ENCODE measurements around the gene INTS11.

INTS11 gene

DNA sequence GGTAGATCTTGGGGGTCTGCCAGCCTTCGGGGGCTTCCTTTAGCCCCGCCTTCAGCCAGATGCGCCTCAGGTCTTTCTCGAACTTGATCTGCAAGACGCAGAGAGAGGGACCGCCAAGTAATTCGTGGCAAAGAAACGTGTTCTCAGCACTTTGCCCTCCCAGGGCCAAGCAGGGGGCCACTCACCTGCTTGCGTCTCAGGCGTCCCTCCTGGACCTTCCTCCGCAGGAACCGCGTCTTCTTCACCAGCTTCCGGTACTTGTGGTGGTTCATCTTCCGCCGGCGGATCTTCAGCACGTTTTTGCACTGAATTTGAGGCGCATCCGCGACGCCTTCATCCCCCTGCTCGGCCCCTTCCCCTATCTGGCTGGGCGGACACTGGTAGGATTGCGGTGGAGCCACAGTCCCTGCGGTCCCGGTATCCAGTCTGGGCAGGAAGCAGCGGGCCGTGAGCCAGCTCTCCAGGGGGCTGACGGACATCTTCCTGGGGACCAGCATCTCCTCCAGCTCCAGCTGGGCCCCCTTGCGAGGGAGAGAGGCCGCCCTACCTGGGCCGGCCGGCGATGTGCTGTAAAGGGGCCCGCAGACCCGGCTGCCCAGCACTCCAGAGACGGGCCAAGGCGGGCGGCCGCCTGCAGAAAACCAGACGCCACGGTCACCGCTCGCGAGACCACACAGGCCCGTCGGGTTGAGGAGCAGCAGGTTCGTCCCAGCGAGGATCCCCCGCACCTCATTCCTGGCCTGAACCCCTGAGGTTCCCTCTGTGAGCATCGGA, 49.5 kb upstream of the INTS11 start:
- TF ChIP-seq GLIS1 (tag by site-specific recombination; IDR thresholded peaks at IDR 0.05): peak; percentile 71
- no peak for TF ChIP-seq ZNF184 (tag by site-specific recombination; IDR thresholded peaks at IDR 0.05)
- Histone ChIP-seq H3K27ac (ENCODE audit: extremely low read depth, low read depth, low read length) (peak overlapping the region; percentile 89), H3K36me3 (ENCODE audit: control insufficient read depth in 2 of 2, insufficient read depth in 1 of 2, low read length in 2 of 2) (peaks cover 0 to 44% of the 10 kb centered on the region in 2 experiments; a peak in 2 of 3 replicates), H3K9me3 (ENCODE audit: control insufficient read depth, insufficient read depth, low read depth, low read length) (no peaks in the 10 kb centered on the region), H3K4me3 (ENCODE audit: low read depth, low read length) (peak overlapping the region; percentile 93), H3K4me1 (ENCODE audit: control insufficient read depth, insufficient read depth, low read length) (peaks cover 4% of the 10 kb centered on the region; the same call in 1 of the 2 replicates)
- ChIA-PET CTCF (interaction anchor here (0.7 to 2.8 kb wide), 4 partner anchors 12 to 67 kb away, joined by 3 to 18 read pairs (median 4); no protein-coding TSS in a partner anchor), POLR2A (interaction anchor here (1.1 to 1.2 kb wide), 2 partner anchors 22 to 25 kb away, joined by 3 read pairs; partner anchors contain the start of gene CCNL2)

DNA sequence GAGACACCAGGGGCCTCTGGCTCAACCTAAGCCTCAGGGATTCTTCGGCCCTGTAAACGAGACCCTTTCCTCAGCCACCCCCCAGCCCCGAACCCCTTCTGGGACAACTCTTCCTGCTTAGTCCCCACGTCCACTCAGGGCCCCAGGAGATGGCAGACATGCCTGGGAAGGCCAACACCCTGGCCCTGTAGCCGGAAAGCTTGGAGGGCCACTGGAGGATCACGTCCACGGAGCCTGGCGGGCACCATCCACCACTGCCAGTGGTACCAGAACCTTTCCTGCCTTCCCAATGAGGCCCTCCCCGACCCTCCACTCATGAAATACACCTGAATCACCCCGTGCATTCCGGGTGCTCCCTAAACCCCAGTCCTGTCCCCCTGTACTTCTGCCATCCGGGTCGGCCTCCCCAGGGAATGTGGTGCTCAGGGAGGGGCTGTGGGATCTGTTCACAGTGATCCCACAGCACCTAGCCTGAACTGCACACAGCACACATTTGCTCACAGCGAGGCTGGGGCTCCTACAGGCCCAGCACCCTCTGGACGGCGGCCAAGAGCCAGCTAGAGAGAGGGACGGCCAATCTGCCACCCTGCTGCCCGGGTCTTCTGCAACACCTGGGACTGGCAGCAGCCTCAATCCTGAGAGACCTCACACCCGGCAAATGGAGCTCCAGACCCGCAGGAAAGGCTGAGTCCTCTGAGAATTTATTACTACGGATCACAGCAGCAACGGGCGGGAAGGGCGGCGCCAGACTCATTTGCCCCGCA, 48.8 kb upstream of the INTS11 start:
- Histone ChIP-seq H3K36me3 (ENCODE audit: control insufficient read depth in 2 of 2, insufficient read depth in 1 of 2, low read length in 2 of 2) (peaks cover 0 to 44% of the 10 kb centered on the region in 2 experiments; a peak in 2 of 3 replicates), H3K27ac (ENCODE audit: extremely low read depth, low read depth, low read length) (no peak overlapping the region; the same call in 1 of the 2 replicates), H3K4me1 (ENCODE audit: control insufficient read depth, insufficient read depth, low read length) (peaks cover 4% of the 10 kb centered on the region; the same call in 1 of the 2 replicates), H3K9me3 (ENCODE audit: control insufficient read depth, insufficient read depth, low read depth, low read length) (no peaks in the 10 kb centered on the region), H3K4me3 (ENCODE audit: low read depth, low read length) (no peak overlapping the region; the same call in 1 of the 2 replicates)
- TF ChIP-seq, protein P1, sequence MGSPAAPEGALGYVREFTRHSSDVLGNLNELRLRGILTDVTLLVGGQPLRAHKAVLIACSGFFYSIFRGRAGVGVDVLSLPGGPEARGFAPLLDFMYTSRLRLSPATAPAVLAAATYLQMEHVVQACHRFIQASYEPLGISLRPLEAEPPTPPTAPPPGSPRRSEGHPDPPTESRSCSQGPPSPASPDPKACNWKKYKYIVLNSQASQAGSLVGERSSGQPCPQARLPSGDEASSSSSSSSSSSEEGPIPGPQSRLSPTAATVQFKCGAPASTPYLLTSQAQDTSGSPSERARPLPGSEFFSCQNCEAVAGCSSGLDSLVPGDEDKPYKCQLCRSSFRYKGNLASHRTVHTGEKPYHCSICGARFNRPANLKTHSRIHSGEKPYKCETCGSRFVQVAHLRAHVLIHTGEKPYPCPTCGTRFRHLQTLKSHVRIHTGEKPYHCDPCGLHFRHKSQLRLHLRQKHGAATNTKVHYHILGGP (tag by site-specific recombination; IDR thresholded peaks at IDR 0.05): no peak
- TF ChIP-seq, protein P2, sequence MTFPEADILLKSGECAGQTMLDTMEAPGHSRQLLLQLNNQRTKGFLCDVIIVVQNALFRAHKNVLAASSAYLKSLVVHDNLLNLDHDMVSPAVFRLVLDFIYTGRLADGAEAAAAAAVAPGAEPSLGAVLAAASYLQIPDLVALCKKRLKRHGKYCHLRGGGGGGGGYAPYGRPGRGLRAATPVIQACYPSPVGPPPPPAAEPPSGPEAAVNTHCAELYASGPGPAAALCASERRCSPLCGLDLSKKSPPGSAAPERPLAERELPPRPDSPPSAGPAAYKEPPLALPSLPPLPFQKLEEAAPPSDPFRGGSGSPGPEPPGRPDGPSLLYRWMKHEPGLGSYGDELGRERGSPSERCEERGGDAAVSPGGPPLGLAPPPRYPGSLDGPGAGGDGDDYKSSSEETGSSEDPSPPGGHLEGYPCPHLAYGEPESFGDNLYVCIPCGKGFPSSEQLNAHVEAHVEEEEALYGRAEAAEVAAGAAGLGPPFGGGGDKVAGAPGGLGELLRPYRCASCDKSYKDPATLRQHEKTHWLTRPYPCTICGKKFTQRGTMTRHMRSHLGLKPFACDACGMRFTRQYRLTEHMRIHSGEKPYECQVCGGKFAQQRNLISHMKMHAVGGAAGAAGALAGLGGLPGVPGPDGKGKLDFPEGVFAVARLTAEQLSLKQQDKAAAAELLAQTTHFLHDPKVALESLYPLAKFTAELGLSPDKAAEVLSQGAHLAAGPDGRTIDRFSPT (tag by site-specific recombination; IDR thresholded peaks at IDR 0.05): peak; percentile 21; the same call in 1 of the 2 replicates
- no peak for TF ChIP-seq ZNF302 (tag by site-specific recombination; IDR thresholded peaks at IDR 0.05; ENCODE audit: low read depth)
- ChIA-PET POLR2A (interaction anchor here (1.2 kb wide), 1 partner anchor 26 kb away, joined by 3 read pairs; the partner anchor contains the start of gene CCNL2), CTCF (interaction anchor here (0.7 to 2.8 kb wide), 8 partner anchors 13 to 68 kb away, joined by 3 to 18 read pairs (median 4); no protein-coding TSS in a partner anchor)

DNA sequence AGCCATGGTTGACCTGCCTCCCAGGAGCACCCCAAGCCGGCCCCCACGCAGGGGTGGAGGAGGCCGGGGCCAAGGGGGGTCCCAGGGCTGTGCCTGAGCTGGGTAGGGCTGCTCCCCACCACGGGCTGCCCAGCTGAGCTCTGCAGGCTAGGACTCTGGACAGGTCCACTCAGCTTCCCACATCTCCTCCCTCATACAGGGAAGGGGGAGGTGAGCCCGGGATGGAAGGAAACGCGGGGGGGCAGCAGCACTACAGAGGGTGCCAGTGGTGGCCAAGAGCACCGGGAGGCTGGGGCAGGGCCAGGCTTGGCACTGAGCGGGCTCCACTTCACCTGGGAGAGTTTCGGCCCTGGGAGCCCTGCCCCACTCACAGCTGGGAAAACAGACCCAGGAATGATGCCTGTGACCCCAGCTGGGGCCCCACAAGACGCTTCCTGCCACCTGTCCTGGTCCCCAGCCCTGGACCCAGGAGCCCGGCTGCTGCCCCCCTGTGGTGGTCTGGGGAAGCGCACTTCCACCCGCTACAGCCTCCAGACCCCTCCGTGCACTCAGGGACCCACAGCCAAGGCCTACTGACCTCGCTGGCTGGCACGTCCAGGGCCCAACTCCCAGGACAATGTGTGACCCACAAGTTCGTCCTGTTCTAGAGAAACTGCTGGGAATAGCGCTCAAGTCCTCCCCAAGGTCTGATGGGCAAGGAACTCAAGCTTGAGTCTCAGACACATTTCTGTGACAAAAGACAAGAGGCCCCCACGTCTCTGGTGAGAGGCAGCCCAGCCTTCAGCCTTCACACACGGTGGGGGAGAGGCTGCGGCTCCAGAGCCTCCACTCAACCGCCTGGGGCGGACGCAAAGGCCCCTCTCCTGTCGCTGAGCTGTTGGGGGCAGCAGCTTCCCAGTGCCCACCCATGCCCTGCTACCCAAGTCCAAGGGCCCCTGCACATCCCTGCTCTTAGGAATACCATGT, 47.6 kb upstream of the INTS11 start:
- H3K36me3 ChIP-seq (ENCODE audit: control insufficient read depth in 2 of 2, insufficient read depth in 1 of 2, low read length in 2 of 2): peaks cover 0 to 43% of the 10 kb centered on the region in 2 experiments; a peak in 2 of 3 replicates
- no peak overlapping the region for H3K4me3 ChIP-seq (ENCODE audit: low read depth, low read length)
- ChIA-PET POLR2A (interaction anchor here (0.7 to 1.5 kb wide), 2 partner anchors 30 to 63 kb away, joined by 3 read pairs; no protein-coding TSS in a partner anchor), CTCF (interaction anchor here (0.6 to 2.8 kb wide), 18 partner anchors 9 to 249 kb away, joined by 3 to 18 read pairs (median 4); no protein-coding TSS in a partner anchor)
- no peaks in the 10 kb centered on the region for H3K9me3 ChIP-seq (ENCODE audit: control insufficient read depth, insufficient read depth, low read depth, low read length)
- no peak overlapping the region for H3K27ac ChIP-seq (ENCODE audit: extremely low read depth, low read depth, low read length)
- H3K4me1 ChIP-seq (ENCODE audit: control insufficient read depth, insufficient read depth, low read length): peaks cover 4% of the 10 kb centered on the region; the same call in 1 of the 2 replicates
- TF ChIP-seq ZNF302 (tag by site-specific recombination; IDR thresholded peaks at IDR 0.05; ENCODE audit: low read depth) (no peak), ZNF473 (tag by site-specific recombination; IDR thresholded peaks at IDR 0.05) (no peak), ZBTB1 (tag by site-specific recombination; IDR thresholded peaks at IDR 0.05) (no peak), BCL11A (tag by site-specific recombination; IDR thresholded peaks at IDR 0.05; ENCODE audit: low read depth) (no peak), ZNF600 (tag by site-specific recombination; IDR thresholded peaks at IDR 0.05) (no peak), WT1 (tag by site-specific recombination; IDR thresholded peaks at IDR 0.05) (no peak), GLI2 (tag by site-specific recombination; IDR thresholded peaks at IDR 0.05; ENCODE audit: borderline replicate concordance, low read depth) (no peak), ZNF560 (tag by site-specific recombination; IDR thresholded peaks at IDR 0.05; ENCODE audit: borderline replicate concordance) (no peak), ZBTB48 (tag by site-specific recombination; IDR thresholded peaks at IDR 0.05) (peak; percentile 48; the same call in 1 of the 2 replicates), GFI1B (tag by site-specific recombination; IDR thresholded peaks at IDR 0.05) (no peak)
- TF ChIP-seq, protein P3, sequence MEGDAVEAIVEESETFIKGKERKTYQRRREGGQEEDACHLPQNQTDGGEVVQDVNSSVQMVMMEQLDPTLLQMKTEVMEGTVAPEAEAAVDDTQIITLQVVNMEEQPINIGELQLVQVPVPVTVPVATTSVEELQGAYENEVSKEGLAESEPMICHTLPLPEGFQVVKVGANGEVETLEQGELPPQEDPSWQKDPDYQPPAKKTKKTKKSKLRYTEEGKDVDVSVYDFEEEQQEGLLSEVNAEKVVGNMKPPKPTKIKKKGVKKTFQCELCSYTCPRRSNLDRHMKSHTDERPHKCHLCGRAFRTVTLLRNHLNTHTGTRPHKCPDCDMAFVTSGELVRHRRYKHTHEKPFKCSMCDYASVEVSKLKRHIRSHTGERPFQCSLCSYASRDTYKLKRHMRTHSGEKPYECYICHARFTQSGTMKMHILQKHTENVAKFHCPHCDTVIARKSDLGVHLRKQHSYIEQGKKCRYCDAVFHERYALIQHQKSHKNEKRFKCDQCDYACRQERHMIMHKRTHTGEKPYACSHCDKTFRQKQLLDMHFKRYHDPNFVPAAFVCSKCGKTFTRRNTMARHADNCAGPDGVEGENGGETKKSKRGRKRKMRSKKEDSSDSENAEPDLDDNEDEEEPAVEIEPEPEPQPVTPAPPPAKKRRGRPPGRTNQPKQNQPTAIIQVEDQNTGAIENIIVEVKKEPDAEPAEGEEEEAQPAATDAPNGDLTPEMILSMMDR (tag by site-specific recombination; IDR thresholded peaks at IDR 0.05): peak; percentile 77
- TF ChIP-seq, protein P4, sequence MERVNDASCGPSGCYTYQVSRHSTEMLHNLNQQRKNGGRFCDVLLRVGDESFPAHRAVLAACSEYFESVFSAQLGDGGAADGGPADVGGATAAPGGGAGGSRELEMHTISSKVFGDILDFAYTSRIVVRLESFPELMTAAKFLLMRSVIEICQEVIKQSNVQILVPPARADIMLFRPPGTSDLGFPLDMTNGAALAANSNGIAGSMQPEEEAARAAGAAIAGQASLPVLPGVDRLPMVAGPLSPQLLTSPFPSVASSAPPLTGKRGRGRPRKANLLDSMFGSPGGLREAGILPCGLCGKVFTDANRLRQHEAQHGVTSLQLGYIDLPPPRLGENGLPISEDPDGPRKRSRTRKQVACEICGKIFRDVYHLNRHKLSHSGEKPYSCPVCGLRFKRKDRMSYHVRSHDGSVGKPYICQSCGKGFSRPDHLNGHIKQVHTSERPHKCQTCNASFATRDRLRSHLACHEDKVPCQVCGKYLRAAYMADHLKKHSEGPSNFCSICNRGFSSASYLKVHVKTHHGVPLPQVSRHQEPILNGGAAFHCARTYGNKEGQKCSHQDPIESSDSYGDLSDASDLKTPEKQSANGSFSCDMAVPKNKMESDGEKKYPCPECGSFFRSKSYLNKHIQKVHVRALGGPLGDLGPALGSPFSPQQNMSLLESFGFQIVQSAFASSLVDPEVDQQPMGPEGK (tag by site-specific recombination; IDR thresholded peaks at IDR 0.05): 0 out of 2 replicates have a peak, but pooled peaks have one; percentile 42

Measured in HEK293 (cell line).